Fibroblast of skin of left quadriceps (primary cell): ENCODE results near the gene GPR107.
A peak's percentile ranks its signal among the peaks of the same experiment; 100 is the strongest.

ENCODE experiments used
- DNase-seq, 2 experiments: peaks; one replicate each; pipeline ENCODE4 v3.0.0-alpha.2; 2013; ENCODE audit warnings: low read depth in 2 of 2

GPR107 gene

DNA sequence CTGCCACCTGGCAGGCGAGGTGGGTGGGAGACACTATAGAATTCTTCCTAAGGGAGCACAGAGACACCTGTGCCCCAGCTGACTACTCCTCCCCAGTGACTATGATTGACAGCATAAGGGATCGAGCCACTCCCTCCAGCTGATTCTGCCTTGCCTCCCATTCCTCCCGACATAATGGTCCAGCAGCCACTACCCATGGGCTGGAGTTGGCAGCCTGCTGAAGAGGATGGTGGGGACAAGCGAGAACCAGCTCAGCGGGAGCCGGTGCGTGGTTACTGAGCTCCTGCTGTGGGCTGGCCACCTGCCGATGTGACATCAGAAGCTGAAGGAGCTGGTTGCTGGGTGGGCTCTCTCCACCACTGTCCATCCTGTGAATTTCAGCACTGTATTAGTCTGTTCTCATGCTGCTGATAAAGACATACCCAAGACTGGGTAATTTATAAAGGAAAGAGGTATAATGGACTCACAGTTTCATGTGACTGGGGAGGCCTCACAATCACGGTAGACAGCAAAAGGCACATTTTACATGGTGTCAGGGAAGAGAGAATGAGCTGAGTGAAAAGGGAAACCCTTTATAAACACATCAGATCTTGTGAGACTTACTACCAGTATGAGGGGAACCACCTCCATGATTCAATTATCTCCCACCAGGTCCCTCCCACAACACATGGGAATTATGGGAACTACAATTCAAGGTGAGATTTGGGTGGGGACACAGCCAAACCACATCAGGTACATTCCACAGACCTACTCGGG lies 106.4 kb downstream of the GPR107 start:
- DNase-seq = no peak

DNA sequence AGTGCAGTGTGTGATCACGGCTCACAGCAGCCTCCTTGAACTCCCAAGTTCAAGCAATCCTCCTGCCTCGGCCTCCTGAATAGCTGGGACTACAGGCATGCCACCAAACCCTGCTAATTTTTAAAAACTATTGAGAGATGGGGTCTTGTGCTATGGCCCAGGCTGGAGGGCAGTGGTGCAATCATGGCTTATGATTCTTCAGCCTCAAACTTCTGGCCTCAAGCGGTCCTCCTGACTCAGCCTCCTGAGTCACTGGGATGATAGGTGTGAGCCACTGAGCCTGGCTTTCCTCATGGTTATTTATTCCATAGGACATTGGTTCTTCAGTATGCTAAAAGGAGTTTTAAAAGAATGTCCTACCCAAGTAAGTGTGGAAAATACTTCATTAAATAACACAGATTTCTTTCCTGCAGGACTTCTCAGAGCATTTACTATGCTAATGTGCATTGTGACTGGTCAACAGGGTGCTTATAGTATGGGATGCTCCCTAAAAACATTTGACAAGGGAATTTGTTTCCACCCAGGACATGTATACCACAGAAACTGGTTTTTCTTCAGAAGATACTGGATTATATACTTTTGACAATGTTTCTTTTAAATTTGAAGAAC lies 107.3 kb downstream of the GPR107 start:
- no peak for DNase-seq

DNA sequence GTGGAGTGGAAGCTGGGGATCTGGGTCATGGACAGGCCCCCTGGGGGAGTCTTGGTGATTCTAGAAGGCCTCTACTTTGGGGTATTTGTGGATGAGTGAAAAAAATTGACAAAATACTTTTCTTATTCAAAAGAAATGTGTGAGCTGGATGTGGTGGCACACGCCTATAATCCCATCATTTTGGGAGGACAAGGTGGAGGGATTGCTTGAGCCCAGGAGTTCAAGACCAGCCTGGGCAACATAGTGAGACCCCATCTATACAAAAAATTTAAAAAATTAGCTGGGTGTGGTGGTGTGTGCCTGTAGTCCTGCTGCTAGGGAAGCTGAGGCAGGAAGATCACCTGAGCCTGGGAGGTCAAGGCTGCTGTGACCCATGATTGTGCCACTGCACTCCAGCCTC lies 111.9 kb downstream of the GPR107 start:
- no peak for DNase-seq

DNA sequence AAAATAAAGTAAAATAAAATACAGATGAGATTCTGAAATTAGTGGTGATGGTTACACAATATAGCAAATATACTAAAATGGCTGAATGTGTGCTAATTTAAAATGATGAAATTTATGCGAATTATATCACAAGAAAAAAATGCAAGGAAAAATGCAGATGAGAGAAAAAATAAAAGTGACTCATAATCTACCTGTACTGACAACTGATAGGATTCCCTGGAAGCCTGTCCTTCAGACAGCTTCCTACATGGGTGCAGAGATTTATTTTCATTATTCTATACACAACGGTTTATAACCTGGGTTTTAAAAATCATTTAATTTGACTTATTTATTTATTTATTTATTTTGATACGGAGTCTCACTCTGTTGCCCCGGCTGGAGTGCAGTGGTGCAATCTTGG lies 112.7 kb downstream of the GPR107 start:
- DNase-seq = no peak

DNA sequence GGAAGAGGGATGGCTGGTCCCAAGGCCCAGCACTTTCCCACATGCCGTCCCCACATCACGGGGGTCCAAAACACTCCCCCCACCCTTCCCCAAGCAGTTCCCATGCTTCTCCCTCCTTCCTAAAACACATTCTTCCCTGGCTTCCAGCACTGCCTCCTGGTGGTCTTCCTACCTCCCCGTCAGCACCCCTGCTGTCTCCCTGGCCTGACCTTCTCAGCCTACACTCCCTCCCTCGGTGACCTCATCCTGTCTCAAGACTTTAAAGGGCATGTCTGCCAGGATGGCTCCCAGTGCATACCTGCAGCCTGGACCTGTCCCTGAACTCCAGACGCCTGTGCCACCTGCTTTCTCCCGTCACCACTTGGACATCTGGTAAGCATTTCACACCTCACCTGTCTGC lies 114.2 kb downstream of the GPR107 start:
- DNase-seq = no peak

DNA sequence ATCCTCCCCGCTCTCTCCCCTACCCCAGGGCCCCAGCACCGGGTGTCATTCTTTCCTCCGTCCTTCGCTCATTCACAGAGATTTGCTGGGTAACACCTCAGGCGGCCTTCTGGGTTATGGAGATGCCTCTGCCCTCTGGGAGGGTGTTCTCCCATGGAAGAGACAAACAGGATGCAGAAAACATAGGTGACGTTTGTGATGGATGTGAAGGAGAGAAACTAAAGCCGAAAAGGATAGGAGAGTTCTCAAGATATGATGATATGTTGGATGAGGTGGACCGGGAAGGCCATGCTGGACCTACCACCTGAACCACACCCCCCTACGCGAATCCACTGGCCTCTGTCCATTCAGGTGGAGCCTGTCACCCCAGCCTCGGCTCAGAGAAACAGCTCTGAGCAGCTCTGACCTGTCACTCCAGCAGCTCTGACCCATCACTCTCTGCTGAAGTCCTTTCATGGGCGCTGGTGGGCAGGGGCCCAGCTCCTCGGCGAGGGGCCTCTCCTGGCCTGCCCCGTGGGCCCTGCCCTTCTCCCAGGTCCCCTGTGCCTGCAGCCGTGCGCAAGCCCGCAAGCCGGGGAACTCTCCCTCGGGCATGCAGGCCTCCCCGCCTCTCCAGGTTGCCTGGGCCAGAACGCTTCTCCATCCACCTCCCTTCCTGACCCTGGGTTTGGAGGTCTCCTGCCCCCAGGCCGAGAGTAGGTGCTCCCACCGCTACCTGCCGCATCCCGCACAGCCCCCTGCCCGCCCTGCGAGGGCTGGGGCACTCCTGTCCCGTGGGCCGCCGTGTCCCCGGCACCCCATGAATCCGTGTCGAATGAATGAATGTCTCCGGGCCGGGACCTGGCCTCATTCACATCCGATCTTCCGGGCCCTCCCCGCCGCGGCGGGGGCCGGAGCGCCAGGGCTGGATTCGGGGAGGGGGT lies 117.8 kb downstream of the GPR107 start:
- no peak for DNase-seq

DNA sequence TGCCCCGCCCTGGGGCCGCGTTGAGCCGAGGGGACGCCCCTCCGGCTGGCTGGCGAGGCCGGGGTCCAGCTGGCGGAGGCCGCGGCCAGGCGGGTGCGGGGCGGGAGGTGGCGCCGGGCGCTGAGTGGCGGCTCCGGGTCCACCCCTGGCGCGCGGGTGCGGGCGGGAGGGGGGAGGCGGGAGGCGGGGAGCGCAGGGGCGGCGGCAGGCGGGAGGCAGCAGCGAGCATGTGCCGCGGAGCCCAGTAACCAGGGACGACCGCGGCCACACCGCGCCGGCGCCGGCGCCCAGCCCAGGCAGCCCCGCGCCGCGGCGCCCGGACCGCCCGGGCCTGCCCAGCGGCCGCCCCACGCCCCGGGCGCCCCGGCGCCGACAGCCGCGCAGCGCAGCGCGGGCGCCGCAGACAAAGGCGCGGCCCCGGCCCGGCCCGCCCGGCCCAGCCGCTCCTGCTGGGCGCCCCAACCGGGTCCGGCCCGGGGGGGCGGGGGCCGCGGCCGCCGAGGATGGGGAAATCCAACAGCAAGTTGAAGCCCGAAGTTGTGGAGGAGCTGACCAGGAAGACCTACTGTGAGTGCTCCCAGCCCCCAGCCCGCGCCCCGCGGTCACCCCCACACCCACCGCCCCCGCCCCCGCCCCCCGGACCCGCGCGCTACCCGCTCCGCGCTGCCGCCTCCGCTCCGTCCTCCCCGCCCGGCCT lies 118.6 kb downstream of the GPR107 start, which contains the start of gene NCS1:
TSS of gene NCS1 (plus strand) at position 244 of the 697 bp plus-strand sequence. CDS start at position 504, 260 bp downstream.
- DNase-seq = peak; percentile 24 to 35

DNA sequence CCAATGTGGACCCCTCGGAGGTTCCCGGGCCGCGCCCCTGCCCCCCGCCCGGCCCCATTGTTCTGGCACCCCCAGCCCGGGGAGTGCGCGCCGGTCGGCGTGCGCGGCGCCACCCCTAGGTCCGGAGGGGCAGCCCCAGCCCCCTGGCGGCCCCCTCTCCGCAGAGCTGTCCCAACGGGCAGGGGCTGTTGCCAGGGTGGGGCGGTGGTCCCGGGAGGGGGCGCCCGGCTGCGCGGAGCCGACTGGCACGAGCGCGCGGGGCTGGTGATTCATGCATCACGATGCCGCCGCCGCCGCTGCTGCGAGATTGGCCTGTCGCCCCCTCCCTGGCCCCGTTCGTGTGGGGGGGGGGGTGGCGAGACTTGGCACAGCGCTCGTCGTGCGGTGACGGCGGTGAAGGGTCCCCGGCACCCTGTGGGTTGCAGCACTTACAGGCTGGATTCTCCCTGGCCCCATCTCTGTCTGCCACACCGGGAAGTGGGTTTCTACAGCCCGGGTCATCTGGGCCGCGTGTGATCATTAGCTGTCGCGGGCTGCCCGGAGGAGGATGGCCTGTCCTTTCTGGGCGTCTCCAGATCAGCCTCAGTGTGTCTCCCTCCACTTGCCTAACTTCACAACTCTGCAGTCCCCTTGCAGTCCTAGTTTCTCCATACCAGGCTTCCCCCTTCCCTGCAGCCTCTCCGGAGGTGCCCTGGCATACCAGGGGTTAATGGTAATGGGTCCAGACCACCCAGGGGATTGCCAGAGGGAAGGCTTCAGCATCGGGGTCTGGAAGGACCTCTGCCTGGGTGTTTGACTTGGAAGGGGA lies 119.4 kb downstream of the GPR107 start:
- no peak for DNase-seq

DNA sequence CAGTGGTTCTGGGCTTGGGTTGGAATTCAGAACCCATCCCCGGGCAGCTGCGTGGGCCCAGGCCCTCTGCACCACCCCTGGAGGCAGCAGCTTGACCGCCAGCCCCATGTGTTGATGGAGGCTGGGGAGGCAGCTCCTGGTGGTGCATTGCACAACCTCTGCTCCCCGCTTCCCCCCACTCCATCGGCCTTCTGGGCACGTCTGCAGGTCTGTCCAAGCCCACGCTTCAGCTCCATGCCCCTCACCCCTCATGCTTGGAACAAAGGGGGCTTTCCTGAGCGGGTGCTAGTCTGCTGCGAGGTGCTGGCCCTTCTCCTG lies 119.9 kb downstream of the GPR107 start:
- no peak for DNase-seq

DNA sequence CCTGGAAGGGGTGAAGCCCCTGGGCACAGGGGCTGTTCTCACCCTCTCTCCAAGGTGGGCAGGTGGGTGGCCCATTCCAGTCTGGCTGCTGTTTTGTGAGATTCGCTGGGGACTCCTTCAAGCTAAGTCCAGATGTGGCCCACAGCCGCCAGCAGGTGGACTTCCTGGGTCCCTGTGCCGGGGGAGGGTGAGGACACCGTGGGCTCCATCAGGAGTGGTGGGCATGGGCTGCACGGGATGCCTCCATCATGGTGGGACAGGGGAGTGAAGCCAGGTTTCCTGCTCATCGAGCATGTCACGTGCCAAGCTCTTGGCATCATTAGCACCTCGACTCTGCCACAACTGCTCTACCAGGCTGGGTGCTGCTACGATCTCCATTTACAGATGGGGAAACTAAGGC lies 120.3 kb downstream of the GPR107 start:
- DNase-seq = no peak

DNA sequence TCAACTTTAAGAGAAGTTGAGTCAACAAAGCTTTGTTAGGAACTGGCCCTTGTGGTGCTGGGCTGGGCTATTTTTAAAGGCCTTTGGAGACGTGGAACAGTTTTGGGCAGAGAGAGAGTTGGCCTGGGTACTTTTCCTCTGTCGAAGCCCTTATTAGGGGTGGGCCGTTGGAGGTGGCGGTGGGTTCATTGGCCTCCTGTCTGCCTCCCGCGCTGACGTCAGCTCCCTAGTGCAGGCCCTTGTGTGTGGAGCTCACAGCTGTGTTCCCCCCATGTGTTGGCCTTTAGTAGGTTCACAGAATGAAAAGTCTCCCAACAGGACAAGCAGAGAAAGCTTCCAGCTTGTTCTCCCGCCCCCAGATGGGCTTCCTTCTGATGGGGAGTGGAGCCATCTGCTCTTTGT lies 121.2 kb downstream of the GPR107 start:
- no peak for DNase-seq

DNA sequence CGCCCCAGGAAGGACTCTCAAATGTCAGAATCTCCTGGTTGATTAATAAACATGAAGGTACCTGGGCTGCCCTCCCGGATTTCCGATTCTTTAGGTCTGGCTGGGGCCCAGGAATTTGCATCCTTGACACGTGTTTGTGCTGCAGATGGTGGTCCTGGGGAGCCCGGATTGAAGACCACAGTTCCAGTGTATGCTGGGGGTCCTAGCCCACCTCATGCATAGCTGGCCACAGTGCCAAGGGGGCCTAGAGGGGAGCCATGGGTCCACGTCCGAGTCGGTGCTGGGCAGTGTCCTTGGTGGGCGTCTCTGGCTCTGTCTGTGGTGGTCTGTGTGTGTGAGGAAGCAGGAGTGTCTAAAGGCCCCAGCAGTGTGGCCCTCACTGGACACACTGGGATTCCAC lies 121.6 kb downstream of the GPR107 start:
- DNase-seq = no peak

DNA sequence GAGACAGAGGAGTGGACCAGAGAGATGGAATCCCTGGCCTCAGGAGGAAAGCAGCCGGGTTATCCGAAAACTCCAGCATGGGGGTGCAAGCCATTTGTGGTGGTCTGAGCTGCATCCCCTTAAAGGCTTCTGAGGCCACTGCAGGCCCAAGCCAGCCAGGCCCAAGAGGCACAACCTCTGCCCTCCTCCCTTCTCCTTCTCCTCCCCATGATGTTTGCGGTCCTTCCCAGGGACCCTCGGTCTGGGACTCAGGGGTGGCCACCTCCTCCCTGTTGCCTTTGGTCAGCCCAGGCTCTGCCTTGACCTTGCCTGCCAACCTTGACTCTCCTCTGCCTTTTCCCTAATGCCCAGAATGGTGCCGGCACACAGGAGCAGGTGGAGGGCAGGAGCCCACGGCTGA lies 123.1 kb downstream of the GPR107 start:
- no peak for DNase-seq

DNA sequence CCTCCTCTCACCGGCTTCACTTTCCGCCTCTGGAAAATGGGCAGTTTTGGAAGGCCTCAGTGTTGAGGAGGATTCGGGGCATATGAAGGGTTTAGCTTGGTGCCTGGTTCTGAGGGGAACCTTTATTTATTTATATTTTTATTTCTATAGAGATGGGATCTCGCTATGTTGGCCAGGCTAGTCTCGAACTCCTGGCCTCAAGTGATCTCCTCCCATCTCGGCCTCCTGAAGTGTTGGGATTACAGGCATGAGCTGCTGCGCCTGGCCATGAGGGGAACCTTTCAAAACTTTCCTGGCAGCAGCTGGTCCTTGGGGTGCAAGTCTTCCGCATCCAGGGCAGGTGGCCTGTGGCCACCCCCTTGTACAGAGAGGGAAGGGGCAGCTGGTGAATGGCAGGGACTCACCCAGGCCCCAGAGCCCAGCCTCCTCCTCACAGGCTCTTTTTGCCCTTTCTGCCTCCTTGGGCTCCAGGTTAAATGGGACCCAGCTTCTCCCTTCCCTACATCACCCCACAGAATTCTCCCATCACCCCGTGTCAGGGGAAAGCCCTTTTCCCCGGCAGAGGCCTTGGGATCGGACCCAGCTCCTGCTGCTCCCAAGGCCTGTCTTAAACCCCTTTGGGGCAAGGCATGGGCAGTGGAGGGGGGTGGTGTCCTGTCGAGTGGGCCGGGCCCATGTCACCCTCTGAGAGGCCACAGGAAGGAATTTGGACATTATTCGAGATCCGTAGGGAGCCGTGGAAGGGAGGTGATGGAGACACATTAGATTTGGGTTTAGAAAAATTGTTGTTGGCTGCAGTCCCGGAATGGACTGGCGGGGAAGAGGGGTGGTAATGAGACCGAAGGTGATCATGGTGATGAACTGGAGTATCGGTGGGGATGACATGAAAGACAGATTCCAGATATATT lies 124.4 kb downstream of the GPR107 start:
- DNase-seq = no peak

DNA sequence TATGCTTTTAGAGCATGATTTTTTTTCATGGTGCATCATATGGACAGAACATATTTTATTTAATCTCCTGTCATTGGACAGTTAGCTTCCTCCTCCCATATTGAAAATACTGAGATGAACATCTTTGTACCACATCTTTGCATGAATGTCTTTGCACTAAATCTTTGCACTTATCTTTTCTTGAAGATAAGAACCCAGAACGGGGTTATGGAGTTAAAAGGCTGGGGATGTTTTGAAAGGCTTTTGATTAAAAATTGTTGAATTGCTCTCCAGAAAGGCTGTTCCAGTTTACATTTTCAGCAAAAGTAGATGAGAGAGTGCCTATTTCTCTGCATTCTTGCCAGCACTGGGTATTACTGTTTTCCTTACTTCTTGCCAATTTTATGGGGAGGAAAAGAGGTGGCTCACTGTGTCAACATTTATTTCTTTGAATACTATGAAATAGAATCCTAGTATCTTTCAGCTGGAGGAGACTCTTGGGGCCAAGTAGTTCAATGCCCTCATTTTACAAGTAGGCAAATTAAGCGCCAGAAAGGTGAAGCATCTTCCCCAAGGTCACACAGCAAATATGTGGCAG lies 125.7 kb downstream of the GPR107 start:
- DNase-seq = no peak

DNA sequence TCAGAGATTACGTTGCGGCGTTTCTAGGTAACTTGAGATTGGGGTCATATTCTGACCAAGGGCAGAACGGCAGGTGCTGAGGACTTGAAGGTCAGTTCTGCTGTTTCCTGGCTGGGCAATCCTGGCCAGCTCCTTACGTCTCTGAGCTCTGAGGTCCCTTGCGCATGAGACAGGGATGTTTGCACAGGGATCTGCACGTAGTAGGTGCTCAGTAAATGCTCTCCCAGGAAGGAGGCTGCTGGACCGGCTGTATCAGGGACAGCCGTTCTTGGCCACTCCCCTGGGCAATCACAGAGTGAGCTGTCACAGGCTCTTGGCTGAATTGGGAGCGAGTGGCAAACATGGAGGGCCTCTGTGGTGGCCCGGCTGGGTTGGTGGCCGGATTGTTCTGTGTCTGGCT lies 126.8 kb downstream of the GPR107 start:
- DNase-seq = no peak

DNA sequence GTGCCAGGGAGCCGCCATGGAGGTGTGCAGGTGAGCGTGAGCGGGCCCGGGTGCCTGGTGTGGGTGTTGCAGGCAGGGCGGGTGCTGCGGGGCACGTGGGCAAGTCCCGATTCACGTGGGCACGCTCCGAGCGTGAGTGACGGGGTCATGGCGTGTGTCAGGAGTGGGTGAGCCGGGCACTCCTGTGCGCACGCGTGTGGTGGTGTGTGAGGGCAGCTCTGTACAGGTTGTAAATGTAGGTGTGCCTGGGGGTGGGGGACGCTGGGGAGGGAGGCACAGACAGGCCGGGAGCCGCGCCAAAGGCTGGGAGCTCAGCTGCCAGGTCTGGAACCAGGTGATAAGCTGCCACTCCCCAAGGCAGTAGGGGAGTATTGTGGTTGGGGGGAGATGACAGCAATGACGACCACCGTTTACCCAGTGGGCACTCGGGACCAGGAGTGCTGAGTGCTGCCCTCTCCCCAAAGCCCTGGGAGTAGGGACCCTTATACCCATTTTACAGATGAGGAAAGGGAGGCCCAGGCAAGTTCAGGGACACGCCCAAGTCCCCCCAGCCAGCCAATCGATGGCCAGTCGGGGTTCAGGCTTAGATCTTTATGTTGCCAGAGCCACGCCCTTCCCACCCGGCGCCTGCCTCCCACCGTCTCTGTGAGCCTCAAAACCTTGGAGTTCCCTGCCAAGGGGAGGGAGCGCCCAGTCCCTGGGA lies 128.1 kb downstream of the GPR107 start:
- DNase-seq = no peak

DNA sequence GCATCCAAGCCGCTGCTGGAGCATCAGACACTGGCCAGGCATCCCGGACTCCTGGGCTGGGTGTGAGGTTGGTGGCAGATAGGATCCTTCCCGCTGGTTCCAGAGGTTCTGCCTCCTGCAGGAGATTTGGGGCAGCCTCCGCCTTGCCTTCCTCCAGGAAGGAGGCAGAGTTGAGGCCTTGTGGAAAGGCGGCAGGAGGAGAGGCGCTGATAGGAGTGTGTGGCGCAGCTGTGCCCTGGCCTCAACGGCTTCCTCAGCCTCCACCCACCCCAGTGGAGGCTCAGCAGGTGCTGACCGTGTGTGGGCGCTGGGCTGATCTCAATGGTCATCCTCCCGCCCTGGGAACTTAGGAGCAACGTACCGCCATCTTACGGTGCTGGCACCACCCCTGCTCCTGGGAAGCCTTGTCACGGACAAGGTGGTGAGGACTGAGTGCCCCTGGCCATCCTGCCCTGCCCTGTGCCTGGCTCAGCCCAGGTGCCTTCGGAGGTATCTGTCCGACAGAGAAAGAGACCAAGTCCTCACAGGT lies 128.7 kb downstream of the GPR107 start:
- DNase-seq = no peak
